ENCODE measurements around the gene C1QL1. TPM values are rescaled to one million over a fixed set of nuclear protein-coding genes. Genes with fewer than 3 reads are reported as not detected.

Gene C1QL1
- total and polyA plus RNA-seq, 9 donors, result 0.20 to 6.0 (median 0.87) TPM; not detected in 3

DNA sequence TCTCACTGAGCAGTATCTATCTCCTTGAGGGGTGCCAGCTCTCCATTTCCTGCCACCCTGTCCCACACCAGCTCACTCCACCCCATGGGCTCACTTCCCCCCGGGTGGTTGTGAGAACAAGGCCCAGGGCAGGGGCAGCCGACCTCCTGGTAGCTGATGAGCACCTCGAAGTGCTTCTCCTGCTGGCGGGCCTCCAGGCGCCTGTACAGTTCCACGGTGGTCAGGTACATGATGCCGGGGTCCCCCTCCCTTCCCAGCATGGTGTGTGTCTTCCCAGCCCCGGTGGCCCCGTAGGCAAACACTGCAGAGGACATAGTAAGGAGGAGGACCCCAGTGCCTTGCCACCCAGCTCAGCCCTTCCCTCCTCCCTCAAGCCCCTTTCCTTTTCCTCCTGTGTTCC lies 33.0 kb downstream of the C1QL1 start:
- H3K4me3 ChIP-seq, result no peak overlapping the region
- WGBS, 3 donors, result 92 to 98% (median 95%) methylated on average over 9 of the region's 9 CpGs

DNA sequence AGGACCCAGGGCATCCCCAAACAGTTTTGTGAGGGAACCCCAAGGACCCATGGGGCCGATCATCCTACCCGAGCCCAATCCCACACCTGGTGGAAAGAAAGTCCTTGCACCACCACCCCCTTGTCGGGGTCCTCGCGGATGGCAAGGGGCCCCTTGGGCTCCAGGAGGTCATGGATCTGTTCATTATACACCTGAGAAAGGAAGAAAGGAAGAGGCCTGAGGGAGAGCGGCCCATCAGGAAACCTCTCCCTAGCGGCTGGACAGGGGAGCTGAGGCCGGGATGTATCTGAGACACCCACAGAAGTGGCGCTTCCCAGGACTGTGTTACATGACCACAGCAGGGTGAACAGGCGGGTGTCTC lies 33.4 kb downstream of the C1QL1 start:
- TF ChIP-seq, protein P1, sequence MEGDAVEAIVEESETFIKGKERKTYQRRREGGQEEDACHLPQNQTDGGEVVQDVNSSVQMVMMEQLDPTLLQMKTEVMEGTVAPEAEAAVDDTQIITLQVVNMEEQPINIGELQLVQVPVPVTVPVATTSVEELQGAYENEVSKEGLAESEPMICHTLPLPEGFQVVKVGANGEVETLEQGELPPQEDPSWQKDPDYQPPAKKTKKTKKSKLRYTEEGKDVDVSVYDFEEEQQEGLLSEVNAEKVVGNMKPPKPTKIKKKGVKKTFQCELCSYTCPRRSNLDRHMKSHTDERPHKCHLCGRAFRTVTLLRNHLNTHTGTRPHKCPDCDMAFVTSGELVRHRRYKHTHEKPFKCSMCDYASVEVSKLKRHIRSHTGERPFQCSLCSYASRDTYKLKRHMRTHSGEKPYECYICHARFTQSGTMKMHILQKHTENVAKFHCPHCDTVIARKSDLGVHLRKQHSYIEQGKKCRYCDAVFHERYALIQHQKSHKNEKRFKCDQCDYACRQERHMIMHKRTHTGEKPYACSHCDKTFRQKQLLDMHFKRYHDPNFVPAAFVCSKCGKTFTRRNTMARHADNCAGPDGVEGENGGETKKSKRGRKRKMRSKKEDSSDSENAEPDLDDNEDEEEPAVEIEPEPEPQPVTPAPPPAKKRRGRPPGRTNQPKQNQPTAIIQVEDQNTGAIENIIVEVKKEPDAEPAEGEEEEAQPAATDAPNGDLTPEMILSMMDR (IDR thresholded peaks at IDR 0.05), result no peak
- TF ChIP-seq POLR2A (IDR thresholded peaks at IDR 0.05) (no peak), EP300 (IDR thresholded peaks at IDR 0.05) (no peak)
- no peaks in the 10 kb centered on the region for H3K9me3 ChIP-seq
- H3K36me3 ChIP-seq, result no peaks in the 10 kb centered on the region
- no peak overlapping the region for H3K27ac ChIP-seq
- H3K4me1 ChIP-seq (ENCODE audit: insufficient read depth), result no peaks in the 10 kb centered on the region
- 94 to 95% (median 94%) methylated on average over 10 of the region's 10 CpGs for WGBS, 3 donors
- intact Hi-C loops (cut with DNase I), result no loop called here
- DNase-seq, result no peak
- no peak overlapping the region for H3K4me3 ChIP-seq
- no peaks in the 10 kb centered on the region for H3K27me3 ChIP-seq

More for the DNA sequence above, 33.0 kb downstream of the C1QL1 start:
- H3K9me3 ChIP-seq, result no peaks in the 10 kb centered on the region
- no peak for DNase-seq
- H3K4me1 ChIP-seq (ENCODE audit: insufficient read depth), result no peaks in the 10 kb centered on the region
- TF ChIP-seq POLR2A (IDR thresholded peaks at IDR 0.05), result no peak
- no peak for TF ChIP-seq EP300 (IDR thresholded peaks at IDR 0.05)
- TF ChIP-seq, protein P1 (IDR thresholded peaks at IDR 0.05), result no peak
- no peak overlapping the region for H3K27ac ChIP-seq
- H3K27me3 ChIP-seq, result no peaks in the 10 kb centered on the region
- no peaks in the 10 kb centered on the region for H3K36me3 ChIP-seq
- intact Hi-C loops (cut with DNase I), result no loop called here

DNA sequence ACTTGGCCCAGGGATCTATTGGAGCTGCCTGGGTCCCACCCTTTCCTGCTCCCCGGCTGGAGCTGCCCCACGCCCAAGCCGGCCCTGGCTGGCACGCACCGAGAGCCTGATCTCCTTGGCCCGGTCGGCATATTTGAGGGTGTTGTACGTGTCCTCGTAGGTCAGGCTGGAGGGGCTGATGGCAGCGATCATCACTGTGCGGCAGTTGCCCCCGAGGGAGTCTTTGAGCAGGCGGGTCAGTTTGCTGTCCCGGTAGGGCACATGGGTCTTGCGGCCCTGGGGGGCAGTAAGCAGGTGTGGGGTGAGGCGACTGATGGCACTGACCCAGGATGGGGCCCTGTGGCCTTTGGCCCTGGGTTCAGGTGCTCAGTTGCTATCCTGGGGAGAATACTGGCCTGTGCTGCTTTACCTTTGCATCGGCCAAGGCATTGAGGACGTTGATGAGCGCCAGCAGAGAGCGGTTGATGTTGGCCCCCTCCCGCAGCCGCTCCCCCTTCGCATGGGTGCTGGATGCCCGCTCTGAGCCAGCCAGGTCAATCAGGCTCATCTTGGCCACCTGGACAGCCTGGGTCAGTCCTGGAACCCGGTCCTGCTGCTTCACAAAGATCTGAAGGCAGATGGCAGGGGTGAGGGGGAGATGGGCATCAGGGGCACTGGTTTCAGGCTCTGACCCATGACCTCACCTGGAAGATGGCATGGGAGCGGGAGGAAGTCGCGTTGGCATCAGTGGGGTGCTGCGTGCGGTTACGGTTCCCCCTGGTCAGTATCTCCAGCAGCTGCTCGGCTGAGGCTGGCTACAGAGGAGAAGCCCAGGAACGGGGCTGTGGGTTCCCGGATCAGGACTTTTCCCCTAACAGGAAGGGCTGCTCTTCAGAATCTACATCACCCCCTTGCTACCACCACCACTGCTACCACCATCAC lies 34.0 kb downstream of the C1QL1 start:
- TF ChIP-seq, protein P1 (IDR thresholded peaks at IDR 0.05), result no peak
- no peak for TF ChIP-seq POLR2A (IDR thresholded peaks at IDR 0.05)
- TF ChIP-seq EP300 (IDR thresholded peaks at IDR 0.05), result no peak
- Histone ChIP-seq H3K9me3 (no peaks in the 10 kb centered on the region), H3K27ac (no peak overlapping the region), H3K27me3 (no peaks in the 10 kb centered on the region), H3K4me3 (no peak overlapping the region), H3K36me3 (no peaks in the 10 kb centered on the region), H3K4me1 (ENCODE audit: insufficient read depth) (no peaks in the 10 kb centered on the region)
- DNase-seq, result no peak
- WGBS, 3 donors, result 93 to 96% (median 93%) methylated on average over 28 to 34 of the region's 34 CpGs
- intact Hi-C loops (cut with DNase I), result no loop called here

DNA sequence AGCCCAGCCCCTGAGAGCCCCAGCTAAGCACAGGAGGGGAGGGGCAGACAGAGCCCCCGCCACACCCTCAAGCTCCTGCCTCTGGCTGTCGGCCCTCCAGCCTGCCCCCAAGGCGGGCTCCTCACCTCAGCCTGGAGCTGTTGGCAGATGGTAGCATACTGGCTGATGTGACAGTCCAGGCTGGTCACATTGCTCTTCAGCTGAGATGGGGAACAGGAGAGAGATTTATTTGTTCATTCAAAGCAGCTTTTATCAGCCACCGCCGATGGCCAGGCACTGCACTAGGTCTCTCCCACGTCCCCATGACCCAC lies 35.4 kb downstream of the C1QL1 start:
- no peaks in the 10 kb centered on the region for H3K27me3 ChIP-seq
- H3K4me3 ChIP-seq, result no peak overlapping the region
- no peak for DNase-seq
- intact Hi-C loops (cut with DNase I), result no loop called here
- H3K4me1 ChIP-seq (ENCODE audit: insufficient read depth), result no peaks in the 10 kb centered on the region
- TF ChIP-seq, protein P1 (IDR thresholded peaks at IDR 0.05), result no peak
- no peak for TF ChIP-seq EP300 (IDR thresholded peaks at IDR 0.05)
- no peak for TF ChIP-seq POLR2A (IDR thresholded peaks at IDR 0.05)
- no peaks in the 10 kb centered on the region for H3K9me3 ChIP-seq
- H3K27ac ChIP-seq, result no peak overlapping the region
- 82 to 90% (median 84%) methylated on average over 6 of the region's 6 CpGs for WGBS, 3 donors
- H3K36me3 ChIP-seq, result no peaks in the 10 kb centered on the region

Data from ovary (tissue), 9 donors.